Activated T-helper 1 cell treated with anti-CD3 and anti-CD28 coated beads, Interleukin-12 subunit alpha, Interleukin-12 subunit beta, Interleukin-2, Interleukin-4 antibody, amounts not matched to agents 30 ng/mL and 10 ng/mL and 1 ng/mL, durations not matched to agents 14 hours and 24 hours and 36 hours (primary cell): ENCODE results near the gene HIVEP1. TPM values are rescaled to one million over a fixed set of nuclear protein-coding genes. Genes with fewer than 3 reads are reported as not detected.

Experiments
- DNase-seq: peaks from one replicate; pipeline ENCODE4 v3.0.0; 2021; ENCODE audit warnings: low spot score
- H3K27ac Mint-ChIP-seq: one replicate; pipeline ENCODE4 v1.8.0; 2021; ENCODE audit warnings: mild to moderate bottlenecking, mixed read lengths
- H3K27me3 Mint-ChIP-seq: one replicate; pipeline ENCODE4 v1.8.0; 2022; ENCODE audit warnings: mild to moderate bottlenecking, moderate library complexity, mixed read lengths; ENCODE audit not compliant: insufficient read depth
- H3K36me3 Mint-ChIP-seq: one replicate; pipeline ENCODE4 v1.8.0; 2021; ENCODE audit warnings: low read depth, mixed read lengths
- H3K4me1 Mint-ChIP-seq: one replicate; pipeline ENCODE4 v1.8.0; 2021; ENCODE audit warnings: low read depth, mixed read lengths
- H3K4me3 Mint-ChIP-seq: one replicate; pipeline ENCODE4 v1.8.0; 2021; ENCODE audit warnings: mild to moderate bottlenecking, moderate library complexity, mixed read lengths
- H3K9me3 Mint-ChIP-seq: one replicate; pipeline ENCODE4 v1.8.0; 2021; ENCODE audit warnings: mixed read lengths
- intact Hi-C: fragments of 100-400 bp; cut with micrococcal nuclease; formaldehyde crosslinking; loops from one replicate; pipeline ENCODE4 v1.15.1; 2024
- total RNA-seq: library from RNA; stranded (reverse); gene quantifications from 2 replicates; pipeline ENCODE4 v1.2.3, GENCODE V29; 2022

The HIVEP1 gene
- total RNA-seq, 1 donor from 2014 or later: 69.8 TPM

DNA sequence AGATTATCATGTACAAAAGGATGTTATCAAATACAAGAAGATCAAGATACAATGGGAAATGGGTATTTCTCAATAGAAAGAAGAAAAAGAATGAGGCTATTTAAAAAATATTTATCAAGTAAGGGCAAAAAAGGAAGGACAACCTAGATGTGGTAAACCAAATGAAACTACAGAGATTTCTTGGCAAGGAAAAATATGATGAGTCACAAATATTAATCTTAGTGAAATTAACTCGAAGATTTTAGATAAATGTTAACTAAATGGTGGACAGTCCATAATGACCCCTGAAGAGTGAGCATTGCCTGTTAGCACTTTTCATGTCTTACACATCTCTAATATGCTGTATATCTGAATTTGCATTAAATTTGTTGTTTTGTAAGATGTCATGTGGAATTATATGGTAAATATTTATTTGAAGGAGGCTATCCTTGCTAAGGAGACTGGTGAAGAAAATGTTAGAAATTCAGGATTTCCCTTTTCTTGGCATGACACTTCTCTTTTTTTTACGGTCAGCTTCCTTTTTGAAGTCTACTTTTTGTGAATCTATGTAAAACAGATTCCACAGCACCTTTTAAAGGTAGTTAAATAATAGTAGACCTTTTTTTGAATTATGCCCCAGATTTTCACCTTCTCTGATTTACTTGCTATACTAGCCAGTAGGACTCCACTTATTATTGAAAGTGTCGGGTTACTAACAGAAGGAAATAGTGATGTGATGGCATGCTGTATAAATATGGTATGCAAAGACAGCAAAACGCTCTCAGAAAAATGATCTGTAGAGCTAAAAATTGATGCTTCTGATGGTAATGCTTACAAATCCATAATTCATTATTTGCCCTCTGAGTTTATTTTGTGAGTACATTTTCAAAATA is 120.5 kb downstream of the HIVEP1 start:
- Mint-ChIP-seq H3K27ac (no peak overlapping the region), H3K9me3 (no peaks in the 10 kb centered on the region), H3K27me3 (no peaks in the 10 kb centered on the region), H3K4me3 (no peak overlapping the region), H3K36me3 (peaks cover 46% of the 10 kb centered on the region), H3K4me1 (peaks cover 28% of the 10 kb centered on the region)
- intact Hi-C loops: no loop called here
- DNase-seq: no peak

DNA sequence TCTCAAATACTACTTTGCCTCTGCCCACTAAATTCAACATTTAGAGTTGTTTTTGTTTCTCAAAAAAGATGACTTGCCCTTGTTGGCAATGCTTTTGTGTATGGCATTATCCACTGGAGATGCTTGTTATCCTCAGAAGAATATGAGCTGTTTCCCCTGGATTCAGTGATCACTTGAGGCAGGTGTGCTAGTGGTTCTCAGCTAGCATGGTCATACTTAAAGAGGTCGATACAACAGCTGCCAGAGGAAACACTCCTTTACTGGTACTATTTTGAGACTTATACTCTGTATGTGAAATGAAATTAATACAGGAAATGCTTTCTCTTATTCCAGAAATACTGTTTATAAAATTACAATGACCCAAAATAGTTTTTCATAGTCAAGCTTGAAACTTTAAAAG is 122.5 kb downstream of the HIVEP1 start:
- no peaks in the 10 kb centered on the region for H3K27me3 Mint-ChIP-seq
- intact Hi-C loops: no loop called here
- DNase-seq: no peak
- H3K4me1 Mint-ChIP-seq: peaks cover 42% of the 10 kb centered on the region
- H3K4me3 Mint-ChIP-seq: no peak overlapping the region
- peaks cover 10% of the 10 kb centered on the region for H3K9me3 Mint-ChIP-seq
- H3K36me3 Mint-ChIP-seq: peaks cover 50% of the 10 kb centered on the region
- no peak overlapping the region for H3K27ac Mint-ChIP-seq

GRCh38 chr6:12134991-12135390 is 122.9 kb downstream of the HIVEP1 start:
- intact Hi-C loops: no loop called here
- Mint-ChIP-seq H3K27ac (peak overlapping the region; percentile 11), H3K4me1 (peaks cover 42% of the 10 kb centered on the region), H3K9me3 (peaks cover 10% of the 10 kb centered on the region), H3K4me3 (no peak overlapping the region), H3K36me3 (peaks cover 48% of the 10 kb centered on the region), H3K27me3 (no peaks in the 10 kb centered on the region)
- no peak for DNase-seq

DNA sequence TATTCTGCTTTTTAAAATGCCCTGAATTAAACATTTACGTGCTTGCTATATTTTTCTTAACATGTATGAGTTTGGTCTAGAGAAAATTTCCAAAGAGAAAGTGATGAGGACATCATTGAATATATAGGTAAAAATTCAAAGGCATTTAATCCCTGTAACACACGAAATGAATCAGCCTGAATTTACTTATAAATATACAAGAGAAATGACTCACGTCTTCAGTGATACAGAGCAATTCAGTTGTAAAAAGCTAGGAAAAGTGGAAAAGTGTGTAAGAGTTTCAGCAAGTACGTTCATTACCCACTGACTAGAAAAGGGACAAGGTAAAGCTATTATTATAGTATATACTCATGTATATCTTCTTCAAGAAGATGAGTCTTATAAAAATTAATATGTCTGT is 124.8 kb downstream of the HIVEP1 start:
- Mint-ChIP-seq H3K27me3 (no peaks in the 10 kb centered on the region), H3K36me3 (peaks cover 57% of the 10 kb centered on the region), H3K27ac (no peak overlapping the region), H3K9me3 (peaks cover 20% of the 10 kb centered on the region), H3K4me1 (peaks cover 40% of the 10 kb centered on the region), H3K4me3 (no peak overlapping the region)
- no peak for DNase-seq
- intact Hi-C loops: no loop called here

DNA sequence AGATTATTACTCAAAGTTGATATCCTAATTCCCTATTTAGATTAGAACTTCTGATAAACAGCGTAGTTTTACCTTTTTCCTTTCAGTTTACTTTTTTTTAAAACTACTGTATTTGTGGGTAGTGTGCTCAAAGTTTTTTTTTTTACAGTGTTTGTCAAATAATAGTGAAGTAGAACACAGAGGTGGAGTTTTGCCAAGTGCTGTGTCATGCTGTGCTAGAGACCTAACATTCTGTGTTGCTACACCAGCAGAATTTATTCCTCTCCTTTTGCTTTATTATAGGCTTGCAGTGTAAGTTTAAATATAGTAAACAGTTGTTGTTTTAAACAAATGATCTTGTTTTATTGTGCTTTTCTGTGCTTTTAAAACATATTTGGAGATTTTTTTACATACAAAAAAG is 125.4 kb downstream of the HIVEP1 start:
- Mint-ChIP-seq H3K27me3 (no peaks in the 10 kb centered on the region), H3K36me3 (peaks cover 60% of the 10 kb centered on the region), H3K4me3 (no peak overlapping the region), H3K27ac (no peak overlapping the region), H3K4me1 (peaks cover 34% of the 10 kb centered on the region), H3K9me3 (peaks cover 24% of the 10 kb centered on the region)
- intact Hi-C loops: no loop called here
- no peak for DNase-seq

DNA sequence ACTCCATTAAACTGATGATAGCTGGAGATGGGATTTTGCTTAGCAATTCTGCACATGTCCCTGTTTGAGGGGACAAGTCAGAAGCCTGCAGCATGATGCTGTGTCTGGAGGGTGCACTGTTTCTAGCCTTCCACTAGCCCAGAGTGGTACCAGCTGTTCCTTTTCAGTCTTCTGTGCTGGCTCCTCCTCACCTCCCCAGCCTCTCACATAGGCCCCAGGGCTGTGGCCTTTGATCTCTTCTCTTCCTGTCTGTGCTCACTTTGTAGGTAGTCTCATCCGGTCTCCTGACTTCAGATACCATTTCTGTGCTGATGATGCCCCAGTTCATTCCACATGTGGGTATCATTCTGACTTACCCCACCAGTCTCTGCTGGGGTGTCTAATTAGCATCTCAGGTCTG is 126.3 kb downstream of the HIVEP1 start:
- peak; percentile 53 for DNase-seq
- H3K27ac Mint-ChIP-seq: peak overlapping the region; percentile 85
- H3K27me3 Mint-ChIP-seq: no peaks in the 10 kb centered on the region
- no peak overlapping the region for H3K4me3 Mint-ChIP-seq
- intact Hi-C loops: no loop called here
- H3K4me1 Mint-ChIP-seq: peaks cover 30% of the 10 kb centered on the region
- H3K9me3 Mint-ChIP-seq: peaks cover 24% of the 10 kb centered on the region
- H3K36me3 Mint-ChIP-seq: peaks cover 65% of the 10 kb centered on the region

DNA sequence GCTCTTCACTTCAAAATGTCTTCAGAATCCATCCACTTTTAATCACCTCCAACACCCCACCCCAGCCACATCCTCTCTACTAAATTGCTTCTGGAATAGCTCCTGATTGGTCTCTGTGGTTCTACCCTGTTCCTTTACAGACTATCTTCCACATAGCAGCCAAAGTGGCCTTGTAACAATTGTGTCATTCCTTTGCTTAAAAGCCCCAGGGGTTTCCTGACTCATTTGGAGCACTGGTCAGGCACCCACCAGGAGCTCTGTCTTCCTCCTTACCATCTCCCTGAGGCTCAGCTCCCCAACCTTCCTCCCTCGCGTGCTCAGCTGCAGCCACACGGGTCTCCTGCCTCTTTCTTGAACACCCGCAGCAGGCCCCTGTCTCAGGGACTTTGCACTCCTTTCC is 126.8 kb downstream of the HIVEP1 start:
- Mint-ChIP-seq H3K4me3 (no peak overlapping the region), H3K27me3 (no peaks in the 10 kb centered on the region), H3K27ac (peak overlapping the region; percentile 85), H3K4me1 (peaks cover 30% of the 10 kb centered on the region), H3K36me3 (peaks cover 70% of the 10 kb centered on the region), H3K9me3 (peaks cover 24% of the 10 kb centered on the region)
- intact Hi-C loops: no loop called here
- DNase-seq: no peak

DNA sequence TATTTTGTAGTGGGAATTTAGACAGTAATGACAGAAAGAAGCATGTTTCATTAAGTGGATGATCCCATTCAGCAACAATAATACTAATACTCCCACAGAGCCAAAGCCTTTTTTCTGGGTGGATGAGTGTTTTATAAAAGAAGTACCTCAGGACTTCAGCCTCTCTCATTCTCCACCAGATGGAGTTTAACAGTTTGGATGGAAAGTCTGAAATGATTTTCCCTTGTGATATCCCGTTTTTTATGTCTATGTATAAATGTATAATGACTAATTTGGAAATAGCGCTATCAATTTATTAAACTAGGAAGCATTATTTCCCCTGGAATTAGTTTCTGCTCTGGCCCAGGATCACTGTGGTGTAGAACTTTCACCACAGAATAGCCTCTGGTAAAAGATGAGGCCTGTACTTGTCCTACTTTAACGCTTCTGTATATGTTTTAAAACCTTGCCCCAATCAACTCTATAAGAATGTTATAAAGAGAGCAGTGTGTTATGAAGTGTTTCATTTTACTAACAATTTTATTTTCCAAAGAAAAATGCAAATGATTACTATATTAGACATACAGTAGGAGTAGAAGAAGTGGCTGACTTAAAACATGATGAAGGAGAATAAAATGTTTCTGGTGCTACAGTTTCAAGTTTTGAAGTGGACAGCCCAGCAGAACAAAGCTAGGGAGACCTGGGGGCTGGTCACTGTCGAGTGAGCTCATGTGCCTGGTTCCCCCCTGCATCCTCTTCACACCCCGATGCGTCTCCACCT is 135.6 kb downstream of the HIVEP1 start:
- DNase-seq: no peak
- Mint-ChIP-seq H3K4me1 (peaks cover 26% of the 10 kb centered on the region), H3K4me3 (no peak overlapping the region), H3K9me3 (no peaks in the 10 kb centered on the region), H3K36me3 (peaks cover 35% of the 10 kb centered on the region), H3K27me3 (no peaks in the 10 kb centered on the region), H3K27ac (no peak overlapping the region)
- intact Hi-C loops: loop anchor here (10.0 kb wide), 1 partner anchor 457 kb away; no protein-coding TSS in a partner anchor

DNA sequence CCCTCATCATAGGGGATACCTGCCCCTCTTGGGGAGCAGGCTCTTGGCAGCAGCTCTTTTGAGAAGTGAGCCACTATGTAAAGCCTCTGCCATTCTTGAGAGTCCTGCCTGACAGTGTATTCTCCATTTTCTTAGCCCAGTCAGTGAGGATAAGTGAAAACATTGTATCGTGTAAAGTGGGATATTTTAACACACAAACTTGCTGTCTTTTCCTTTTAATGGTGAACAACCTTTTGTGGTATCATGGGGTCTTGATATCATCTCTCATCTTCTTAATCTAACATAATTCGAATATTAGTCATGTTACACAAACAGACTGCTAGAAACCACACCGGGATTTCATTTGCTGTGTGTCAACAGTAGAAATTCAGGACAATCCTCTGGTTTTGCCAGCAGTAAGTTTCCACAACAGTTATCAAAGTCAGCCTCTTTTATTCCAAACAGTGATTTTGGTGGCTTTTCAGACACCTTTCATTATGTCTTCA is 136.2 kb downstream of the HIVEP1 start:
- Mint-ChIP-seq H3K36me3 (peaks cover 33% of the 10 kb centered on the region), H3K9me3 (no peaks in the 10 kb centered on the region), H3K27ac (no peak overlapping the region), H3K27me3 (no peaks in the 10 kb centered on the region), H3K4me1 (peaks cover 26% of the 10 kb centered on the region), H3K4me3 (no peak overlapping the region)
- intact Hi-C loops: loop anchor here (10.0 kb wide), 1 partner anchor 456 kb away; no protein-coding TSS in a partner anchor
- no peak for DNase-seq

- H3K4me1 Mint-ChIP-seq: peaks cover 26% of the 10 kb centered on the region
- intact Hi-C loops: loop anchor here (10.0 kb wide), 1 partner anchor 456 kb away; no protein-coding TSS in a partner anchor
- no peaks in the 10 kb centered on the region for H3K9me3 Mint-ChIP-seq
- peaks cover 28% of the 10 kb centered on the region for H3K36me3 Mint-ChIP-seq
- DNase-seq: no peak
- H3K27me3 Mint-ChIP-seq: no peaks in the 10 kb centered on the region
- no peak overlapping the region for H3K4me3 Mint-ChIP-seq
- no peak overlapping the region for H3K27ac Mint-ChIP-seq
Observed at GRCh38 chr6:12148841-12149240, 136.7 kb downstream of the HIVEP1 start.

DNA sequence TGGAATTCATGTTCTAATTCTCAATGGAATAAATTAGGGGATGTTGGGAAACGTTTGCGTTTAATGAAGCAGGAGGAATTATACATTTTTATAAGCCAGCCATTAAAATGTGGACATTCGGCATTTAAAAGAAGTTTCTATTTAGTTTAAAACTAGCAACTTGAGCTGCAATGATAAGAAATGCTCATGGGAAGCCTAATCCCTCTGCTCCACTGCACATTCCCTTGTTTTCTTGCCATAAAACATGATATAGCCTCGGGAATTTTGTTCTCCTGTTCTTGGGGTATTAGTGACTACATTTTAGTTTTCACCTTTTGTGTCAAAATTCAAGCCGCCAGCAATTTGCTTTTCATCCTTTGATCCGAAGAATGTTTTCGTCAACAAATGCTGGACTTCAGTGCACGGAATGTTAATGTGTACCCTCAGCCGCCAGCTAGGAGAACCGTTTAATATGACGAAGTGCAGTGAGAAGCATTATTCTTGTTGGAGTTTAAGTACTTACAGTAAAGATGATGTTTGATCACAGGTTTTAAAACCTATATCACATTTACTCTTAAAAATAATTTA is 137.9 kb downstream of the HIVEP1 start:
- Mint-ChIP-seq H3K27me3 (no peaks in the 10 kb centered on the region), H3K4me1 (peaks cover 26% of the 10 kb centered on the region), H3K9me3 (no peaks in the 10 kb centered on the region), H3K4me3 (no peak overlapping the region), H3K36me3 (peaks cover 27% of the 10 kb centered on the region), H3K27ac (no peak overlapping the region)
- DNase-seq: no peak
- intact Hi-C loops: loop anchor here (10.0 kb wide), 1 partner anchor 455 kb away; no protein-coding TSS in a partner anchor

GRCh38 chr6:12150812-12151432 is 138.8 kb downstream of the HIVEP1 start:
- no peak for DNase-seq
- Mint-ChIP-seq H3K36me3 (peaks cover 25% of the 10 kb centered on the region), H3K27ac (no peak overlapping the region), H3K27me3 (no peaks in the 10 kb centered on the region), H3K4me1 (peaks cover 26% of the 10 kb centered on the region), H3K4me3 (no peak overlapping the region), H3K9me3 (no peaks in the 10 kb centered on the region)
- intact Hi-C loops: loop anchor here (1.0 kb wide), 1 partner anchor 138 kb away; no protein-coding TSS in a partner anchor
